HG03139 (cell line): ENCODE data around the gene NETO1.

Experiments used
- ATAC-seq: cut with Tn5 transposase; IDR thresholded peaks from one replicate; pipeline ENCODE4 v1.9.1; 2021; ENCODE audit not compliant: unreplicated experiment

Gene NETO1

DNA sequence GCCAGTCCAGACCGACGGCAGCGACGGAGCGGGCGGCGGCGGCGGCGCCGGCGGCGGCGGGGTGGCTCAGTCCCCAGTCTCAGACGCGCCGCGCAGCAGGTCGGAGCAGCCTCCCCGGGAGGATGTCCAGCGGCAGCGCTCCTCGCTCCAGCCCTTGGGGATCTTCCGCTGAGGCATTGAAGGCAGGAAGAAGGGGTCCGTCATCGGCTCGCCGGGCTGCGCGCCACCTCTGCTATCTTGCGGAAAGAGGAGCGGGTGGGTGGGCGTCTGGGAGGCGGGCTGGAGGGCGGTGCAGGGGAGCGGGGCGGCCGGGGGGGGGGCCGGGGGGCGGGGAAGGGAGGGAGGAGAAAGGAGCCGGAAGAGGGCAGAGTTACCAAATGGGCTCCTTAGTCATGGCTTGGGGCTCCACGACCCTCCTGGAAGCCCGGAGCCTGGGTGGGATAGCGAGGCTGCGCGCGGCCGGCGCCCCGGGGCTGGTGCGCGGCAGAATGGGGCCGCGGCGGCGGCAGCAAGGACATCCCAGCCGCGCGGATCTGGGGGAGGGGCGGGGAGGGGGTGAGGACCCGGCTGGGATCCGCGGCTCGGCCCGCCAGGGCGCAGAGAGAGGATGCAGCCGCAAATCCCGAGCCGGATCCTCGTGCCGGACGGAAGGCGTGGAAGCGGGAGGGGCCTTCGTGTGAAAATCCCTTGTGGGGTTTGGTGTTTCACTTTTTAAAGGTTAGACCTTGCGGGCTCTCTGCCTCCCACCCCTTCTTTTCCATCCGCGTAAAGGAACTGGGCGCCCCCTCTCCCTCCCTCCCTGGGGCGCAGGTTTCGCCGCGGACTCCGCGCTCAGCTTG, at the start of gene NETO1:
Gene NETO1 (minus strand): TSS at position 242 of the 839 bp plus-strand sequence. CDS start 696 bp downstream, outside the sequence.
- no peak for ATAC-seq

- no peak for ATAC-seq
Observed at GRCh38 chr18:72910045-72910444, 42.3 kb upstream of the NETO1 start.

GRCh38 chr18:72908181-72908580, 40.4 kb upstream of the NETO1 start:
- no peak for ATAC-seq

GRCh38 chr18:72903033-72903432, 35.2 kb upstream of the NETO1 start:
- ATAC-seq = no peak

- ATAC-seq = no peak
Observed at GRCh38 chr18:72899338-72899737, 31.6 kb upstream of the NETO1 start.

GRCh38 chr18:72898870-72899269, 31.1 kb upstream of the NETO1 start:
- ATAC-seq = no peak

GRCh38 chr18:72895548-72895947, 27.8 kb upstream of the NETO1 start:
- no peak for ATAC-seq

DNA sequence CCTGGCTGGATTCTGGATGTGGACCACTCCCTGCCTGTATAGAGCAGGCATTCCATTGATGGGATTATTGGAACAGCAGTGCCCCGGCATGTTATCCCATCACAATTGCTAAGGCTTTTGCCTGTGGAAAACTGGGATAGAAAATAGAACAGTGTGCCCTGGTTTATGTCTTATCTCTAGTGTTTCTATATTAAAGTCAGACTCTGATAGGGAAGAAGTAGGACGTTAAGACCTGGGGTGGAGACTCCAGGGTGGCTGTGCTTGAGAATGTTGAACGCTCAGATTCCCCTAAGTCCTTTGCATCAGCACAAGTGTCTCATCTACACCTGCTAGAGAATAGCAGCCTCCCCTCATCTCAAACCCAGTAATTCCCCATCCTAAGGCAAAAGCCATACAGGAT, 10.8 kb upstream of the NETO1 start:
- no peak for ATAC-seq

GRCh38 chr18:72878143-72878542, 10.4 kb upstream of the NETO1 start:
- ATAC-seq = no peak

- ATAC-seq = no peak
Observed at GRCh38 chr18:72871091-72871490, 3.3 kb upstream of the NETO1 start.

DNA sequence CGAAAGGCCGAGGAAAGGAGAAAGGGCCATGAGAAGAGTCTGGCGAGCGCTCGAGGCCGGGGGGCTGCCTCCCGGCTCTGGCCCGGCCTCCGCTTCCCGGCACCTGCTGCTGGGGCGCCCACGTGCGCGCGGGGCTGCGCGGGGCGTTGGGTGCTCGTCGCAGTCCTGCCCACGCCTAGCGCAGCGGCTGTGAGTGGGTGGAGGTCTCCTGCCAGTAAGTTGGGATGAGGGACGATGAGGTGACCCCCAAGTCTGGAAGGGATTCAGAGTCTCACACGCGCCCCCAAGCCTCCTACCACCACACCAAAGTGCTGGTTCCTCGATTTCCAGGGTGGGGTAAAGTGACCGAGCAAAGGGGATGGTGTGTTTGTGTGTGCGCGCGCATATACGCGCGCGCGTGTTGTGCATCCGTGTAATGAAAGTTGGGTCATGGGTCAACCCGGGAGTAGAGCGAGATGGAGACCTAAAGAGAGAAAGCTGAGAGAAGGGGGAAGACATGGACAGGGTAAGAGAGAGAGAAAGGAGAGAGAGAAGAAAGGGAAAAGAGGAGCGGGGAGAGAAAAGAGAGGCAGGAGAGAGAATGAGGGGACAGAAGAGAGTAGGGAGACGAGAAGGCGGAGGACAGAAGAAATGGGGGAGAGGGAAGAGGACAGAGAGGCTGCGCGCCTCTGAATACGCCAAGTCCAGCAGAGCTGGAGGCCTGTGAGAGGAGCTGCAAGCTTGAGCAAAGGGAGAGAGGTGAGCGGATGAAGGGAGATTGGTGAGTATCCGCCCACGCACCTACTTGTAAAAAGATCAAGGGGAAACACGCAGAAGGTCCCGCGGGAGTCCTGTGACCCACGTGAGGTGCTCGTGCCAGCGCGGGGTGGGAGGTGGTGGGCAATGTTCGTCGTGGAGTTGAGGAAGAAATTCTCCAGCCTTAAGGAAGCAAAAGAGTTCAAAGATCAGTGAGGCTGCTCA, 1.7 kb upstream of the NETO1 start:
- ATAC-seq = no peak

GRCh38 chr18:72868585-72869225, 918 bp upstream of the NETO1 start:
- no peak for ATAC-seq

- no peak for ATAC-seq
Observed at GRCh38 chr18:72866901-72867745, 664 bp downstream of the NETO1 start.

DNA sequence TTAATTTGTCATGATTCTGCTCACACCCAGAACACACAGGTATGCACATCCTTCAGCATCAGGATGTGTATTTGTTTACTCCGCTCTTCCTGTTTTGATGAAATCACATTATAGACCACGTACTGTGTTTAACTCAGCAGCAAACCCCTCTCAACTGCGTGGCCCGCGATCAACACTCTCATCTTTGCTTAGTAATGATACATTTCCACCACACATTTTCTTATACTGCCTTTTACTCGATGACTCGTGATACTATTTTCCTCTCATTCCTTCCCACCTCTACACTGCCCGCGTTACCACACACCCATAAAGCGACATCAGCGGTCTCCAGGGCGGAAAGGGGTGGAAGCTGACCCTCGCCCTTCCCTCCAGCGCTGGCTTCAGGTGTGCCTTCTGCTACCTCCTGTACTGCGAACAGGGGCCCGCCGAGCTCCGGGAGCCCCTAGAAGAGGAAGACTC, 1.3 kb downstream of the NETO1 start:
- ATAC-seq = no peak

DNA sequence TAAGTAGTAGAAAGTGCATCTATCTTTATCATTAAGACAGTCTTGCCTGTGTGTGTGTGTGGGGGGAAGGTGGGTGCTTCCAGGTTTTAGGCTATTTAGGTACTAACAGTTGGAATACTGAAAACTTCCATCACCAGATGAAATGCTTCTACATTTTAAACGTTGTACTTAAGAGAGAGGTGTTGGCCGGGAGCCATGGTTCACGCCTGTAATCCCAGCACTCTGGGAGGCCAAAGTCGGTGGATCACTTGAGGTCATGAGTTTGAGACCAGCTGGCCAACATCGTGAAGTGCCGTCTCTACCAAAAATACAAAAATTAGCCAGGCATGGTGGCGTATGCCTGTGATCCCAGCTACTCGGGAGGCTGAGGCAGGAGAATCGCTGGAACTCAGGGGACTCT, 4.0 kb downstream of the NETO1 start:
- ATAC-seq = no peak

DNA sequence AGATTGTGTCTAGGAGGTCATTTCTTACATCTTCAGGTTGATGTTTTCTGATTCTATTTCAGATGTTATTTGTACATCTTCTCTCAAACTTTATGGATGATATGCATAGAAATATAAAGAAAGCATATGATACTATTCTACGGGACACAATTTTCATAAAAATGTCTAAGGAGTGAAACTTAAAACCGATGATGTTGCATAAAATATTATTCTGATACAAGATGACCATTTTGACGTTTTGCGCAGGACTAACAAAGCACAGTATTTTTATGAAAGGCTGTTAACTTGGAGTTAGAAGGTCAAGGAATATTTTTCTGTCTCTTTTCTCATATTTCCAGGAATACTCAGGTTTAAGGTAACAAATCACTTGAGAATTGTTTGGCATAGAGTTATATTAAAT, 8.7 kb downstream of the NETO1 start:
- no peak for ATAC-seq

DNA sequence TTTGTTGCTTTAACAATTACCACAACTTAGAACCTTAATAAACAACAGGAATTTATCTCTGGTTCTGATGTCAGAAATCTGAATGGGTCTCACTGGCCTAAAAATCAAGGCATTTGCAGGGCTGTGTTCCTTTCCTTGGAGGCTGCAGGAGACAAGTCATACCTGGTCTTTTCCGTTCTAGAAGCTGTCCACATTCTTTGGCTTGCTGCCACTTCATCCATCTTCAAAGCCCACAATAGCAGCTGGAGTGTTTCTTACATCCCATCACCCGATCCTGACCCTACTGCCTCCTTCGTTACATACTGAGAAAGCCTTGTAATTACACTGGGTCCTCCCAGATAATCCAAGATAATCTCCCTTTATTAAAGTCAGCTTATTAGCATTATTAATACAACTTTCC, 18.1 kb downstream of the NETO1 start:
- ATAC-seq = no peak

DNA sequence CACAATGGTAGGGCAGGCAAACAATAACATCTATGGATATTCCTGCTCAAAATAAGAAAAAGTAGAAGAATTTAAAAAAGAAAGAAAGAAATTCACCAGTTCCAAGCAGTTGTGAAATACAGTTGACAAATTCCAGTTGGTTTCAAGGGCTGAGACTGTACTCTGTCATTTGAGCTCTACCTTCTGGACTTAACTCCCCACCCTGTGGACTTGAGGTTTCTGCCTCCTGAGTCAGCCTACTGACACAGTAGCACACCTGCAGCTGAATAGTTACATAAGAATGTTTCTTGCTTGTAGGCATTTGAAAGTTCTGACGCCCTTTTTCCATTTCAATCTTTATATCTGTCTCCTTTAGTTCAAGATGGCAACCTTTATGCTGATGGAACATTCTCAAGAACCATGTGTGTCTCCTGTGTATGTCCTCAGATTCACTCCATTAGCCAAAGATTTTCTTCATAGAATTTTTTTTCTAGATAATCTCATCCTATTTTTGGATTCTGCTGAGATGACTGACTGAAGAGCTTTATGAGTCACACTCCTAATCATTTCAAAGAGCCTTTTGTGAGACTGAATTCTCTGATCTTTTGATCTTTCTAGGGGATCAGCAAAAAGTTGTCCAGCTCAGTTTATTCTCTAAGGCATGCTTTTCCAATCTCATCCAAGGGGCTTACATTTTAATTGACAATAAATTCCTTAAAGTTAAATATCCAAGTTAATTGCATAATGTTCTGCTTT, 19.1 kb downstream of the NETO1 start:
- ATAC-seq = no peak

DNA sequence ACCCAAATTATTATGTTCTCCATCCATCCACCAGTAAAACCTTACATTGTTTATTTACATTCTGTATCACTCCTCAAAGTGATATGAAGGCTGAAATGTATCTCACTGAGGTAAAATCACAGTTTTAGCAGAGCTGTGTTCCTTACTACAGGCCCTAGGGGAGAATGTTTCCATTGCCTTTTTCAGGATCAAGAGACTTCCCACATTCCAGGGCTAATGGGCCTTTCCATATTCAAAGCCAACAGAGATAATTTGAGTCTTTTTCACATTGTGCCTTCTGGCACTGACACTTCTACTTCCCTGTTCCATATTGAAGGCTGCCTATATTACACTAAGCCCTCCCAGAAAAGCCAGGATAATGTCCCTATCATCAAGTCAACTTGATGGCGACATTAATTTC, 20.0 kb downstream of the NETO1 start:
- no peak for ATAC-seq
